Measurements from ENCODE around the gene ADD2. TPM values are rescaled to one million over a fixed set of nuclear protein-coding genes. Genes with fewer than 3 reads are reported as not detected.
A peak's percentile ranks its signal among the peaks of the same experiment; 100 is the strongest.

The ADD2 gene
- total RNA-seq, 1 experiment from 2014 or later = 124 TPM

GRCh38 chr2:70671092-70671675, 96.8 kb downstream of the ADD2 start:
- Mint-ChIP-seq H3K9me3 (no peaks in the 10 kb centered on the region), H3K4me3 (no peak overlapping the region), H3K4me1 (peaks cover 0 to 5% of the 10 kb centered on the region in 2 experiments; a peak in 2 of 4 replicates), H3K27me3 (ENCODE audit: low read depth) (no peaks in the 10 kb centered on the region), H3K27ac (no peak overlapping the region), H3K36me3 (ENCODE audit: insufficient read depth in 1 of 3, low read depth in 3 of 3) (peaks cover 67 to 90% (median 71%) of the 10 kb centered on the region in 3 experiments)
- Histone ChIP-seq H3T11ph (ENCODE audit: low read length) (no peak overlapping the region), H3K27ac (ENCODE audit: insufficient read length, low read depth, low read length) (no peak overlapping the region), H2BK15ac (ENCODE audit: low read depth, low read length) (no peak overlapping the region), H2BK120ac (ENCODE audit: low read depth, low read length, poor library complexity, severe bottlenecking) (no peak overlapping the region), H2BK5ac (ENCODE audit: insufficient read length, low read length) (no peak overlapping the region), H2AK5ac (ENCODE audit: insufficient read length, low read length) (no peak overlapping the region), H2BK20ac (ENCODE audit: low read depth, low read length, poor library complexity, severe bottlenecking) (no peak overlapping the region), H4K5ac (ENCODE audit: insufficient read length, low read depth, low read length) (no peak overlapping the region), H2AFZ (ENCODE audit: low read length) (no peak overlapping the region), H3K14ac (ENCODE audit: insufficient read depth, low read length) (no peak overlapping the region), H3K18ac (ENCODE audit: insufficient read length, low read depth, low read length) (no peak overlapping the region), H2BK12ac (ENCODE audit: insufficient read length, low read depth, low read length) (no peak overlapping the region), H3K9me3 (ENCODE audit: control insufficient read depth, low read depth, low read length) (no peaks in the 10 kb centered on the region), H3K27me3 (ENCODE audit: insufficient read depth, low read length) (no peaks in the 10 kb centered on the region), H3K56ac (ENCODE audit: insufficient read length, low read depth, low read length) (no peak overlapping the region), H3K4me1 (ENCODE audit: insufficient read depth, low read length) (no peaks in the 10 kb centered on the region), H3K23me2 (ENCODE audit: insufficient read length, low read depth, low read length, poor library complexity, severe bottlenecking) (no peaks in the 10 kb centered on the region), H3K4ac (ENCODE audit: low read depth, low read length) (no peak overlapping the region), H4K20me1 (ENCODE audit: control insufficient read depth, insufficient read depth, insufficient read length) (no peaks in the 10 kb centered on the region), H3K23ac (ENCODE audit: insufficient read length, low read depth, low read length) (no peak overlapping the region), H3K9ac (ENCODE audit: extremely low read depth, insufficient read length, low read length) (no peak overlapping the region), H3K4me2 (ENCODE audit: insufficient read depth, insufficient read length, low read length) (no peak overlapping the region), H3K79me2 (ENCODE audit: insufficient read depth, low read length) (no peaks in the 10 kb centered on the region), H3K79me1 (ENCODE audit: insufficient read depth, low read depth, low read length, poor library complexity, severe bottlenecking) (no peaks in the 10 kb centered on the region), H4K8ac (replicated peaks; ENCODE audit: insufficient read length, low read depth, low read length) (no peak overlapping the region), H4K91ac (ENCODE audit: insufficient read length, low read depth, low read length) (no peak overlapping the region)
- peak; percentile 15 for DNase-seq
- TF ChIP-seq CTCF (conservative IDR thresholded peaks at IDR 0.05) = no peak
- WGBS (ENCODE audit: extremely low coverage, insufficient read length, low lambda C conversion rate) = no CpG with 5 or more reads among the region's 7 CpGs

Data from H9 (cell line).